Pulmonary artery endothelial cell (primary cell): ENCODE data around the gene WWOX. TPM values are rescaled to one million over a fixed set of nuclear protein-coding genes. Genes with fewer than 3 reads are reported as not detected.

Experiments used
- DNase-seq: peaks from one replicate; pipeline ENCODE4 v3.0.0-alpha.2; 2011; ENCODE audit warnings: low read depth, low spot score
- total RNA-seq: library from RNA; depleted of rRNA; stranded (reverse); fragments of >200 nt; gene quantifications from 2 replicates; pipeline ENCODE4 v1.2.3, GENCODE V29; 2014

Gene WWOX
- total RNA-seq, 1 donor from 2014 or later, result 15.9 TPM

DNA sequence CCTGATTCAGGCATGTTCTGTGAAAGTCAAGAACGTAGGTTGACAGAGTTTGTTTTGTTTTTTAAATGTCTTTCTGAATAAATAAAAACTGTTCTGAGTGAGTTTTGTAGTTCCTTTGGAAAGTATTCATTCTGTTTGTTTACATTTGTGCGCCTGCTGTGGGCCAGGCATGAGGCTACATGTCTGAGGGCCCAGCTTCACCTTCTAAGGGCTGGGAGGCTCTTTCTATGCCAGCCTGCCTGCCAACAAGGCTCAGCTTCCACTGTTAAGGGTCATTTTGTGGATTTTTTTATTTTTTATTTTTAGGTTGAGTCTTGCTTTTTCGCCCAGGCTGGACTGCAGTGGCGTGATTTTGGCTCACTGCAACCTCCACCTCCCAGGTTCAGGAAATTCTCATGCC lies 6.1 kb downstream of the WWOX start:
- DNase-seq, result no peak

DNA sequence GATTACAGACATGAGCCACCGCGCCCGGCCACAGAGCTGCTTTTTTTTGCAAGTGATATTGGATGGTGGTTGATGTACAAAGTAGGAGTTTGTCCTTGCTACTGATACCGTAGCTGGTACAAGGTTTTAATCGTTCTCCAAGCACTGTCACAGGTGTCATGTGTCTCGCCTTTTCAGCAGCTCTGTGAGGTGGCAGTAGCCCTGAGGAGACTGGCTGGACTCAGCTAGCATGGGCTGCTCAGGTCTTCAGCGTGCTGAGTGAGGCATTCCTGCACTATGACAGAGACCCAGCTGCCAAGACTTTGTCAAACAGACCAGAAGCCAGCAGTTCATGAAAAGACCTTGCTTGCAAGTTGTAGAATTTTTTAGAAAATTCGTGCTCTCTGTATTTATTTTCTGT lies 7.2 kb downstream of the WWOX start:
- DNase-seq, result no peak

DNA sequence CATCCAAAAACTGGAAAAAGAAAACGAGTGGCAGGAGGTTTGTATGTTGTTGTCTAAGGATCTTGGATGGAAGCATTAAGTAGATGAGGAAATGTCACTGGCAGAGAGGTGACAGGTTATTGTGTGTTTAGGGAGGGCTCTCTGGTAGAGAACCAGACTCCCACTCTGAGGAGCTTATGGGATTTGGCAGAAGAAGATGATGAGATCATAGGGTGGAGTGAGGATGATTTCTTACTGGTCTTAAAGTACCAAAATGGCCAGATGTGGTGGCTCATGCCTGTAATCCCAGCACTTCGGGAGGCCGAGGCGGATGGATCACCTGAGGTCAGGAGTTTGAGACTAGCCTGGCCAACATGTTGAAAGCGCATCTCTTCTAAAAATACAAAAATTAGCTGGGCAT lies 9.0 kb downstream of the WWOX start:
- DNase-seq, result no peak

DNA sequence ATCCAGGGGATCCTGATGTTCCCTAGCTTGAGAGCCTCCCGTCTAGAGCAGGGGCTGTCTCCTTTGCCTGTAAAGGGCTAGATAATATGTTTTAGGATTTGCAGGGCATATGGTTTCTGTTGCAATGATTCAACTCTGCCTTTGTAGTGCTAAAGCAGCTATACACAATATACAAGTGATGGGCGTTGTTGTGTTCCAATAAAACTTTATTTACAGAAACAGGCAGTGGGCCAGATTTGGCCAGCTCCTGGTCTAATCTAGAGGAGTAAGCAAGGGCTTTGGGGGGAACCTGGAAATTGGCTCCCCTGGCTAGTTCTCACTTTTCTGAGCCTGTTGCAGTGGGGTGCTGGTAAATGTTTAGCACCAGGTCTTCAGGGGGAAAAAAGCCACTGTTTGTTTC lies 13.8 kb downstream of the WWOX start:
- DNase-seq, result no peak

DNA sequence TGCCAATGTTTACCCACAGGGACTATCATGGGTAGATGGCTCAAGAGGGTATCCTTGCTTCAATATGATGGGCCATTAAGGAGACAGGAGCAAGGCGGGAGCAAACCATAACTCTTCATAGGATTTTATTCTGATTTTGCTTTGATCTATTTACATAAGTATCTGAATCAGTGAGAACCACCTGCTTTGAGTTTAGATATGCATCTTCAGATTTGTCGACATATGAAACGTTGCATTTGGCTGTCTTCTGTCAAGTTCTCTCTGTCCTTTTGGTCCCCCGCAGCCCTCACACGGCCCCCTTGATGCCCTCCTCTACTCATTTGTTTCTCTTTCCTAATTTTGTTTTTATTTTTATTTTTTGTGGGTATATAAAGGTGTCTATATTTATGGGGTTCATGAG lies 16.2 kb downstream of the WWOX start:
- no peak for DNase-seq

DNA sequence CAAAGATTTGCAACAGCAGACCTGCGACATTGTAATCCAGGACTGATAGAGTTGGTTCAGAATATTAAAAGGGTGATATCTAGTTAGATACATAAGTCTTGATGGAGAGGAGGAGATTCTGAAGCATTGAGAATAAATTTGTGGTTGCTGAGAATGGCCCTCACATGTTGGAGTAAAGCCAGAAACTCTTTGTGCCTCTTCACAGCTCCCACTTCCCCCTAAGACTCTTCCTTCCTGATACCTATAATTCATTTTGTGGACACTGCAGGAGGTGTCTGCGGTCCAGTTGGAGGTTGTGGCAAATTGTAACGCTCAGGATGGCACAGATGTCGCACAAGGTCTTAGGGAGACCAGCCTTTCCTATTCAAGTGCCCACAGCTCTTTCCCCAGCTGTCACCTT lies 17.5 kb downstream of the WWOX start:
- no peak for DNase-seq

DNA sequence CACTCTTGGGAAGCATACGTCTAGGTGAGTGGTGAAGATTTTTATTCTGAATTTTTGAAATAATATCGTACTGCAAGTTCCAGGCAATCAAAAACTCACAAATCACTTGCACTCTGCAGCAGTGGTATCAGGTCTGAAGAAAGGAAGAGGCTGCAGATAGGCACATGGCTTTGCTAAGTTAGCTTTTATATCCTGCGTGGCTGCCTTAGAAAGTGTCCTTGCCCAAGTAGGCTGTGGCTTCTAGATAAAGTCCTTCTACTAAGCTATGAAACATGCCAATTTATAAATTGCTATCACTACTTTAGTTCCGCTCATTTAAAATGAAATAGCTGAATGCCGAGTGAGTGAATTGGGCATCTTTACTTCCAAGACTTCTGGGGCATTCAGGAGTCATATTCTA lies 17.9 kb downstream of the WWOX start:
- no peak for DNase-seq

DNA sequence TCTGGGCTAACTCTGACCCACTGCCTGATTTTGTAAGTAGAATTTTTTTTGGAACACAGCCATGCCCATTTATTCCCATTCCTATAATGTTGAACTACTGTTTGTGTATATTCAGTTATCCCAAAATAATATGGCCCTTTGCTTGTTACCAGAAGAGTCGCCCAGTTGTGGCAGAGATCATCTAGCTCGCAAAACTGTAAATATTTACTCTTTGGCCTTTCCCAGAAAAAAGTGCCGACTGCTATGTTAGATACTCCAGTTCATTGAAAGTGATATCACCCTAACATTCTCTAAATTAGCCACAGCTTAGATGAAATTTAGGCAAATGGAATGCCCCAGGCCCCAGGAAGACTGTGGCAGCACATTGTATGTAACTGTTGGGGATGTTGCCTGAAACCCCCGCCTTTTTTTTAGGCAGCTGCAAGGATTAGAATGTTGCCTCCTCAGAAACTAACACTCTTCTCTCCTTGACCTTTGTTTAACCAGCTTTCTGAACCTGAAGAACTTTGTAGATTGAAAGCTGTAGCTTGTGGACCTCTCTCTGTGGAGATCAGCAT lies 19.1 kb downstream of the WWOX start:
- no peak for DNase-seq

DNA sequence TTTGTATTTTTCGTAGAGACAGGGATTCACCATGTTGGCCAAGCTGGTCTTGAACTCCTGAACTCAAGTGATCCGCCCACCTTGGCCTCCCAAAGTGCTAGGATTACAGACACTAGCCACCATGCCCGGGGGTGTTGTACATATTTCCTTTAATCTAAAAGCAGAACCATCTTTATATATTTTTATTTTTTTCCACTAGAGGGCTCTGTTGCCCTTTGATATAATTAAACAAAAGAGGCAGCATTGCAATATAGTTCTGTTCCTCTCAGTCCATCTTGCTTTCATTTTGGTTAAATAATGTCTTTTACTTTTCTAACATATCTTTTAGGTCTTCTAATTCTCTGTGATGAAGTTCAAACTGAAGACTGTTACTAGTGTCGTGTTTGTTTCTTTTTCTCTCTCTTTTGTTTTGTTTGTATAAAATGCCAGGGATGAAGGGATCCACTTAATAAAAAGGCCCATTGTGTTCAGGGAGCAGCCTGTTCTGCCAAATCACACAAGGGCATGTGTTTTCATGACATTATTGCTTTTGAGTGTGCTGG lies 23.4 kb downstream of the WWOX start:
- no peak for DNase-seq

DNA sequence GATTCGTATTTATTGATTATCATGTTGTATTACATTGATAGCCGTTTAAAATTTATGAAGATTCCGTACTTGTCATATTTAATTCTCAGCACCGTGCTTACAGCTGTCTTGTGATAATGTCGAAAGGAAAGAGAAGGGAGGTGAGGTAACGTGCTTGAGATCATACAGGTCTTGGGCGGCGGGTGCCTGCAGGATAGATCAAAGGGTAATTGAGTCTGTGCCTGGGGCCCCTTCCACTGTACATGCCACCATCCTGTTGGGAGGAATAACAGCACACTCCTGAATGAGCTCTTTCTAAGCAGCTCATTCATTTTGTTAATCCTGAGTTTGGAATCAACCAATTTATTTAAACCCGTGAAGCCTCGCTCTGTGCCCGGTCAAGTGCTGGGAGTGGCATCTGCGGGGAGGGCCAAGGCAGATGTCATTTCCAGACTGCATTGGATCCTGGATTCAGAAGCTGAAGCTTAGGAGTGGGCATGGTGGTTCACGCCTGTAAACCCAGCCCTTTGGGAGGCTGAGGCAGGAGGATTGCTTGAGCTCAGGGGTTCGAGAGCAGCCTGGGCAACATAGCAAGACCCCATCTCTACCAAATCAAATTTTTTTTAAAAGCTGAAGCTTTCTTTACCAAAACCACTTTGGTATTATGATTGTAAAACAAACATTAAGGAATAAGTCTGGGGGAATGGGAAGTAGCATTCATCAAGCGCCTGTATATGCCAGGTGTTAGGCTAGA lies 25.8 kb downstream of the WWOX start:
- DNase-seq, result no peak

DNA sequence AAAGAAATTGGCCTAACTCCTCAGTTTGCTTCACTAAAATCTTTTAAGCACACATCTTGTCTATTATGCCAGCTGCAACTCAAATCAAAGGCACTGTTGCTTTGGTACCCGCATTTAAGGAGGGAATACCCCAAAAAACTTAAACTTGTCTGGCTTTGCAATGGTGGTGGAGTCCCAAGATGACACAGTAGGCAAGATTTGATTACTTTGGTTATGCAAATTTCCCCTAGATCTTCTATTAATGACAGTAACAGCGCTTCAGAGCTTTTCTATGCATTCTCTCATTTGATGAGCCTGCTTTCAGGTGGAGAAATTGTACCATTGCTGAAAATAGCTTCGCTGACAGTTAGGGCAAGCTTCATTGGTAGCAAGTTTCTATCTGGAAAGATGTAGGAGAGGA lies 27.2 kb downstream of the WWOX start:
- no peak for DNase-seq

DNA sequence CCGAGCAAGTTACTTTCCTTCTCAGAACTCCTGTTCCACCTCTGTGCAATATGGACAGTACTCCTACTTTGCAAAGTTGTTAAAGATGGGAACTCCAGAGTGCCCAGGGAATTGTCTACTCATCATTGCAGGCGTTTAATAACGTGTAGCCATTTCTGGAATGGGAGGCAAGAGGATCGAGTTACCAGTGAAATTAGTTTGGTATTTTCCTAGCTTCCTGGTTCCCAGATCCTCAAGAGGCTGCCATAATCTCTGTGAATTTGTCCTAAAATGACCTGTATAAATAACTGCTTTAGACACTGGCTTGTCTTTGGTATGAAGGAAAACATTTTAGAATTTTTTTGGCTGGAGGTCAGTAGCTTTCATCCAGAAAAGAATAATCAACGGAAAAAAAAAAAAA lies 27.7 kb downstream of the WWOX start:
- DNase-seq, result no peak

DNA sequence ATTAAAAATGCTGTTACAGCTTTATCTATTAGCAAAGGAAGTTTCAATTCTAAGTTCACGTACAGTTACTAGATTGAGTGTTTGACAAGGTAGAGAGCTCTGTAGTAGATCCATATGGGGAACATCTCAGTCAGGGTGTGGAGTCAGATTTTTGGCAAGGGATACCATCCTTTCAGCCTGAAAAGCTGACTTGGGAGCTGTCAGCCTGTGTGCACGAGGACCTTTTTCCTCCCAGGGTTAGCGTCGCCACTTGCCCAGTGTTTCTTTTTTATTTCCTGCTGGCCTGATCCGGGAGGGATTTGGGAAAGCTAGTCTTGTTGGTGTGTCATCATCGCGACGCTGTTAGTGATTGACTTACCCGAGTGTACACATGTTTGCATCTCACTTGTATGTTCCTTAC lies 29.5 kb downstream of the WWOX start:
- no peak for DNase-seq

DNA sequence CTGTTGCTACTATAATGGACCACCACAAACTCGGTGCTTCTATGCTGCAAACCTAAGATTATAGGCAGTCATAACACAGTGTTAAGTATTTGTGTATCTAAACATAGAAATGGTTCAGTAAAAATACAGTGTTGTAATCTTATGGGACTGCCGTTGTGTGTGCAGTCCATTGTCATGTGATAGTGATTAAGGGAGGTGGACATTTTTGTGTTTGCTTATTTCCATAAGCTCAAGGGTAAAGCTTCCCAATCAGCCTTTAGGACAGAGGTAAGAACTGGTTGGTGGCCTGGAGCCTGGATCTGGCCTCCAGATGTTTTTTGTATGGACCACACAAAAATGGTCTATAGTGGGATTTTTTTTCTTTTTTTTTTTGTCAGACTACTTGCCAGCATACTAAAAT lies 29.9 kb downstream of the WWOX start:
- no peak for DNase-seq

DNA sequence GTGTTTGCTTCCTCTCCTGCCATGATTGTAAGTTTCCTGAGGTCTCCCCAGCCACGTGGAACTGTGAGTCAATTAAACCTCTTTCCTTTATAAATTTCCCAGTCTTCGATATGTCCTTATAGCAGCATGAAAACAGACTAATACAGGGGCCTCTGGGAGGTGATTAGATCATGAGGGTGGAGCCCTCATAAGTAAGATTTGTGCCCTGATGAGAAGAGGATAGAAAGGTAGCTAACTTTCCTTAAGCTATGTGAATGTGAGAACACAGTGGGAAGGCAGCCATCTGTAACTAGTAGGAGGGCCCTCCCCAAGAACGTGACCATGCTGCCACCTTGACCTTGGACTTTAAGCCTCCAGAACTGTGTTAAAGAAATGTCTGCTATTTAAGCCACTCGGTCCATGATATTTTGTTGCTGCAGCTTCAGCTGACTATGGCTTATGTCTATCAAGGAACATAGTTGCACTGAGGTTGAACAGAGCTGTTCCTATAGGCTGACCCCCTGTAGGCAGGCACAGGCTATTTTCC lies 30.7 kb downstream of the WWOX start:
- no peak for DNase-seq

DNA sequence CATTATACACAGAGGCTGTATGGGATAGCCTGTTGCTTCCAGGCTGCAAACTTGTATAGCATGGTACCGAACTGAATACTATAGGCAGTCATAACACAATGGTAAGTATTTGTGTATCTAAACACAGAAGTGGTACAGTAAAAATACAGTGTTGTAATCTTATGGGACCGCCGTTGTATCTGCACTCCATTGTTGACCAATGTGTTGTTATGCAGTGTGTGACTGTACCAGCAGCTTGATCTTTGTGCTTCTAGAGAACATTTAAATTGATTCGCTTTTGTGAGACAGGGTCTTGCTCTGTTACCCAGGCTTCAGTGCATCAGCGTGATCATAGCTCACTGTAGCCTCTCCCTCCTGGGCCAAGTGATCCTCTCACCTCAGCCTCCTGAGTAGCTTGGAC lies 31.5 kb downstream of the WWOX start:
- no peak for DNase-seq

DNA sequence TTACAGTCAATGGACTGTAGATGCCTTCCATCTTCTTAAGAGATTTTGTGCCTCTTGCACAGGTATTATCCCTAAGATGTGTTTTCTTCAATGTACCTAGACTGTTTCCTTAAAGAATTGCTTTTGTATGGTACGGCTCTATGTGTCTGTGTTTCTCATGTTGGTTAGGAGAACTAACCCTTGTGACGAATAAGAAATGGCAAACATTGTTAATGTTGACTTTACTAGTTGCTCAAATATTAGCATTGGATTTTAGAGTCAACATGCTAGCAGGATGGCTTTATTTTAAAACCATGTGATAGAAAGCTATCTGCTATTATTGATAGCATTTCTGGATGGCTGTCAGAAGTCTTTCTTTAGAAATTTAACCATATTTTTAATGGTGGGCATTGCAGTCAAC lies 34.5 kb downstream of the WWOX start:
- no peak for DNase-seq

DNA sequence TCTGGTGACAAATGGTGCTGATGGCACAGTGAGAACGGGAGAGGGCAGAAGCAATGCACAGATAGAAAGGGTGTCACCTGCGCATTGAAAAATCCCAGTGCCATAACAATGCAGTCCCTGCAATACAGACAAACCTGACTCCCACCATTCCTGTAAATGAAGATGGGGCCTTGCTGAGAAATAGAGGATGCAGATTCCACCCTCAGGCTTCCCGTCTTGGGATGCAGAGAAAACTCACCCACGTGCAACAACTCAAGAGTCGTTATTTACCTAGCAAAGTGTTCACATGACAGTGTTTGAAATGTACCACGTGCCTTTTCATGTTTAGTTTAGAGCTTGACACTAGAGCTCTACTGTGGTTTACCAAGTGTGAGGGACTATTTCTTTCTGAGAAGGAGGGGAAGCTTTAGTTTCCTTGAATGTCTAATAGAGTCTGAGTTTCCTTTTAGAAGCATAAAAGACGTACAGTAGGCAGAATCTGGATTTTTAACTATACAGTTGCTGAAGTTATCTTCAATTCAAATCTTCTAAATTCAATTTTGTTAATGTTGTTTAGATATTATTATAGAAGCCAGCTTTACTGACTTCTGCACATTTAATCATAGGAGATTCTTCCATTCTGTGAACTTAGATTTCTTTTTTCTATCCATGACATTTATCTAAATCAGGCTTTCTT lies 35.6 kb downstream of the WWOX start:
- no peak for DNase-seq

DNA sequence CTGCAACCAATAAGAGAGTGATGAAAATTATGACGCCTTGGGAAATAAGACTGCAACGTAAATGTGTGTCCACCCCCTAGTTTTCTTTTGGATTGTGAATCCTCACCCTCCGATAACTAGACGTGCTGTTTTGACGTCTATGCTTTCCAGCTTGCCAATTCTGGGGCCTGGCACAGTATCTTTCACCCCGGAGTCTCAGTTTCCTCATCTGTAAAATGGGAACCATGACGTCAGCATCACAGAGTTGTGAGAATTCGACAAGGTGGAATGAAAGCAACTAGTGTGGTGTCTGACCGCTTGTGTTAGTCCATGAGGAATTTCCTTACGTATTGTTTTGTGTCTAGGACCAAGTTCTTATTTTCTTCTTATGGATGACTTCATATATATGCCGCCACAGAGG lies 37.7 kb downstream of the WWOX start:
- DNase-seq, result no peak

DNA sequence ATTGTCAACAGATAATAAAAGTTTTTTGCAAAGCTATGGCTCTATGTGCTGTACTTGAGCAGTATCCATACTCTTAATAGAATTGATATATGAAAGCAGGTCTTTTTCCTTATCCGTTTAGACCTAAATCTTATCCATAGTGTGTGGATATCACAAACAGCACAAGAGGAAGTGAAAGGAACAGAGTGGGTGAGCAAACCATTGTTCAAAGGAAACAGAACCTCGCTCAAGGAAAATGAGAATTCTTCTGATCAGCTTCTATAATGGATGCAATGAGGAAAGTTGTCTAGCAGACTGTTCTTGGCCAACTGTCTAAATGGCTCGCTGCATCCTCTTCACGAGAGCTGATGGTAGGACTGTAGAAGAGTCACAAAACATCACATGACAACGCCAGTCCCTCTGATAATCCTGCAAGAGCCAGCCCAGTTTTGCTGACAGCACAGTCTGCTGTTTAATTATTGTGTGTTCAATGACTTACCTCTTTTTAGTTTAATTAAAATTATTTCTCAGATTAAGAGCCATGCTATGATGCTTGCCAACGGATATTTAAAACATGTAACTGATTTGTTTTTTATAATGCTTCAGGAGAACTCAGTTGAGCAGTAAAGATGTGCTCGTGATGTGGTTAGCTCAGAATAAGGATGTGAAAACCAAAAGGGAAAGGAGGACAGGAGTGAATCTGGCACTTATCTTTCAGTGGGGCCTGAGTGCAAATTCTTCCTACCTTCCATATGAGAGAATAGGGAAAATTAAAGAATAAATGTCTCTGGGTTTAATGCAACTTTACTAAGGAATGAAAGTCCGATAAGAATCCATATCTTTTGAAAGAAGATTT lies 38.5 kb downstream of the WWOX start:
- DNase-seq, result no peak

DNA sequence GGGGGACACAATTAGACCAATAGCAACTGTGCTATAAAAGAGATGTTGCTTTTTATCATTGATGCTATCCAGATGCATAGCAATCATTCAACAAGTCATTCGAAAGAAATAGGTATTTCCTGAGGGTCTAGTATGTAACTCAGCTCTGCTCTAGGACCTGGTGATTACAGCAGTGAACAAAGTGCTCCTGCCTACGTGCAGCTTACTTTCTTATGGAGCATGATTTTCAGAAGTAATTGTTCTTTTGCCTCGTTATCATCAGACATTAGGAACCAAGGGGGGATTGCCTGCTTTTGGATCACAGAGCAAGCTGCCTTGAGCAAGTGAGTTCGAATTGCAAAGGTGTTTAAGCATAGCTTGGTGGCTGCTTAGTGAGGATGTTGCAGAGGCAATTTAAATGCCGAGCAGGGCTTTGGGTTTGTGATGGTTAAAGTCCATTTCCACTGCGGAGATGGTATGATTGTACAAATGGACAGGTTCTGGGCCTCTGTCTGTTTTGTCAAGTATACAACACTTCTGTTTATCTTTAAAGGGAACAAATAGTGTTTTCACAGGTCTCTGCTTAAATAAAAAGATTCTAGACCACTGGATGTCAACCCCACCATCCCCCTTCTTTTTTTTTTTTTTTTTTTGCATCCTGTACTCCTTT lies 41.5 kb downstream of the WWOX start:
- DNase-seq, result no peak
